ENCODE data around the gene UQCRC2.

GRCh38 chr16:21990381-21990944 lies 37.3 kb downstream of the UQCRC2 start:
- TF ChIP-seq, protein P1, sequence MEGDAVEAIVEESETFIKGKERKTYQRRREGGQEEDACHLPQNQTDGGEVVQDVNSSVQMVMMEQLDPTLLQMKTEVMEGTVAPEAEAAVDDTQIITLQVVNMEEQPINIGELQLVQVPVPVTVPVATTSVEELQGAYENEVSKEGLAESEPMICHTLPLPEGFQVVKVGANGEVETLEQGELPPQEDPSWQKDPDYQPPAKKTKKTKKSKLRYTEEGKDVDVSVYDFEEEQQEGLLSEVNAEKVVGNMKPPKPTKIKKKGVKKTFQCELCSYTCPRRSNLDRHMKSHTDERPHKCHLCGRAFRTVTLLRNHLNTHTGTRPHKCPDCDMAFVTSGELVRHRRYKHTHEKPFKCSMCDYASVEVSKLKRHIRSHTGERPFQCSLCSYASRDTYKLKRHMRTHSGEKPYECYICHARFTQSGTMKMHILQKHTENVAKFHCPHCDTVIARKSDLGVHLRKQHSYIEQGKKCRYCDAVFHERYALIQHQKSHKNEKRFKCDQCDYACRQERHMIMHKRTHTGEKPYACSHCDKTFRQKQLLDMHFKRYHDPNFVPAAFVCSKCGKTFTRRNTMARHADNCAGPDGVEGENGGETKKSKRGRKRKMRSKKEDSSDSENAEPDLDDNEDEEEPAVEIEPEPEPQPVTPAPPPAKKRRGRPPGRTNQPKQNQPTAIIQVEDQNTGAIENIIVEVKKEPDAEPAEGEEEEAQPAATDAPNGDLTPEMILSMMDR (conservative IDR thresholded peaks at IDR 0.05 in 1 of 2, IDR thresholded peaks at IDR 0.05 in 1 of 2; ENCODE audit: extremely low read depth in 1 of 2, insufficient read depth in 1 of 2, low read depth in 1 of 2, low read length in 2 of 2): no peak
- TF ChIP-seq EZH2 (IDR thresholded peaks at IDR 0.05; ENCODE audit: borderline replicate concordance, low read length): no peak
